Ishikawa (cell line): ENCODE measurements around the gene EIF3J.

Source experiments
- EP300 ChIP-seq: IDR thresholded peaks from 2 replicates; pipeline ENCODE4 v1.6.1; 2012; ENCODE audit warnings: borderline replicate concordance
- FOXM1 ChIP-seq: IDR thresholded peaks from 2 replicates; pipeline ENCODE4 v1.6.1; 2012; ENCODE audit warnings: low read depth, borderline replicate concordance
- RAD21 ChIP-seq: IDR thresholded peaks from 2 replicates; pipeline ENCODE4 v1.6.1; 2012; ENCODE audit warnings: low read depth
- TAF1 ChIP-seq: IDR thresholded peaks from 2 replicates; pipeline ENCODE4 v1.6.1; 2012; ENCODE audit warnings: low read depth, mild to moderate bottlenecking
- YY1 ChIP-seq: IDR thresholded peaks from 2 replicates; pipeline ENCODE4 v1.6.1; 2012; ENCODE audit warnings: low read depth
- ZBTB7A ChIP-seq: IDR thresholded peaks from 2 replicates; pipeline ENCODE4 v1.6.1; 2012; ENCODE audit warnings: low read depth
- TF ChIP-seq, protein P1 (sequence below): IDR thresholded peaks from 2 replicates; pipeline ENCODE4 v1.6.1; 2012; ENCODE audit warnings: low read depth, mild to moderate bottlenecking

DNA sequence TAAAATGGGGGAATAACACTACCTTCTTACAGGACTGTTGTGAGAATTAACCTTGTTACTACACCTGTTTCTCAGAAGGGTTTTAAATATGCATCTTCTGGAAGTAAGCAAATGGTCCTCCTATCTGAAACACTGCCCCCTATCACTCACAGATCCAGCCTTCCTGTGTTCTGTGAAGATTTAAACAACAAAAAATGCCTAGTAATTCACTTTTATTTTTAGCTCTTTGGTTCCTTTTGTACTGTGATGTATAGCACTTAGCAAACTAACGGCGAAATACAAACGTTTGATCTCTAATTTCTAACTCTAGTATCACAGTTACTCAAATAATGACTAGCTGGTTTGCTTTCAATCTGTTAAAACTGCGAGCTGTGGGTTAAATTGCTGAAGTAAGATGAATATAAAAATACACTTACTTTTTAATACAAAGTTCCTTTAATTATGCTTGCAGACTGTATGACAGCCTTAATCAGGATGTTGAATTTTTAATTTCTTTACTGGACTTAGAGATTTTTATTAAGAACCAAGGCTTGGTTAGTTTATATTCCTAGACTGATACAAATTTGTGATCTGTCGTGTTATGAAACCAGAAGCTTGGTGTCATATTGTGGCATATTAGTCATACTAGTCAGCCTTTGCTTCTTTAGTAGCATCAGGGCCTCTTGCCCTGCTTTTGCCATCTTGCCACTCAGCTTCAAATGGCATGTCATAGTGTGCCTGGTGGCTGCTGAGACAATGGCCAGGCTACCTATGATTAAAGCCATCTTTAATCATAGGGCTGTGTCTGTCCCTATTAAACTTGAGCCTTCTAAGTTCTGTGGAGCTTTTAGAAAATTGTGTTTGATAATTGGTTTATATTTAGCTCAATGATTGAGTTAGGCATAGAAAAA lies 9.2 kb downstream of the EIF3J start:
- TF ChIP-seq, protein P1, sequence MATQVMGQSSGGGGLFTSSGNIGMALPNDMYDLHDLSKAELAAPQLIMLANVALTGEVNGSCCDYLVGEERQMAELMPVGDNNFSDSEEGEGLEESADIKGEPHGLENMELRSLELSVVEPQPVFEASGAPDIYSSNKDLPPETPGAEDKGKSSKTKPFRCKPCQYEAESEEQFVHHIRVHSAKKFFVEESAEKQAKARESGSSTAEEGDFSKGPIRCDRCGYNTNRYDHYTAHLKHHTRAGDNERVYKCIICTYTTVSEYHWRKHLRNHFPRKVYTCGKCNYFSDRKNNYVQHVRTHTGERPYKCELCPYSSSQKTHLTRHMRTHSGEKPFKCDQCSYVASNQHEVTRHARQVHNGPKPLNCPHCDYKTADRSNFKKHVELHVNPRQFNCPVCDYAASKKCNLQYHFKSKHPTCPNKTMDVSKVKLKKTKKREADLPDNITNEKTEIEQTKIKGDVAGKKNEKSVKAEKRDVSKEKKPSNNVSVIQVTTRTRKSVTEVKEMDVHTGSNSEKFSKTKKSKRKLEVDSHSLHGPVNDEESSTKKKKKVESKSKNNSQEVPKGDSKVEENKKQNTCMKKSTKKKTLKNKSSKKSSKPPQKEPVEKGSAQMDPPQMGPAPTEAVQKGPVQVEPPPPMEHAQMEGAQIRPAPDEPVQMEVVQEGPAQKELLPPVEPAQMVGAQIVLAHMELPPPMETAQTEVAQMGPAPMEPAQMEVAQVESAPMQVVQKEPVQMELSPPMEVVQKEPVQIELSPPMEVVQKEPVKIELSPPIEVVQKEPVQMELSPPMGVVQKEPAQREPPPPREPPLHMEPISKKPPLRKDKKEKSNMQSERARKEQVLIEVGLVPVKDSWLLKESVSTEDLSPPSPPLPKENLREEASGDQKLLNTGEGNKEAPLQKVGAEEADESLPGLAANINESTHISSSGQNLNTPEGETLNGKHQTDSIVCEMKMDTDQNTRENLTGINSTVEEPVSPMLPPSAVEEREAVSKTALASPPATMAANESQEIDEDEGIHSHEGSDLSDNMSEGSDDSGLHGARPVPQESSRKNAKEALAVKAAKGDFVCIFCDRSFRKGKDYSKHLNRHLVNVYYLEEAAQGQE: no peak
- TF ChIP-seq EP300: no peak
- TF ChIP-seq YY1: no peak
- no peak for TF ChIP-seq TAF1
- TF ChIP-seq RAD21: no peak
- TF ChIP-seq ZBTB7A: no peak
- TF ChIP-seq FOXM1: no peak
